GDM1 (cell line): ENCODE data around the gene RFWD3.
"Not testable (repeated sequence)": the region's sequence is repeated elsewhere in the genome, so short reads cannot be mapped to it uniquely, and the experiment has no call there.

ENCODE experiments used
- DNase-seq: peaks from one replicate; lab custom pipeline; 2025; lab: John Stamatoyannopoulos, UW

The RFWD3 gene, protein sequence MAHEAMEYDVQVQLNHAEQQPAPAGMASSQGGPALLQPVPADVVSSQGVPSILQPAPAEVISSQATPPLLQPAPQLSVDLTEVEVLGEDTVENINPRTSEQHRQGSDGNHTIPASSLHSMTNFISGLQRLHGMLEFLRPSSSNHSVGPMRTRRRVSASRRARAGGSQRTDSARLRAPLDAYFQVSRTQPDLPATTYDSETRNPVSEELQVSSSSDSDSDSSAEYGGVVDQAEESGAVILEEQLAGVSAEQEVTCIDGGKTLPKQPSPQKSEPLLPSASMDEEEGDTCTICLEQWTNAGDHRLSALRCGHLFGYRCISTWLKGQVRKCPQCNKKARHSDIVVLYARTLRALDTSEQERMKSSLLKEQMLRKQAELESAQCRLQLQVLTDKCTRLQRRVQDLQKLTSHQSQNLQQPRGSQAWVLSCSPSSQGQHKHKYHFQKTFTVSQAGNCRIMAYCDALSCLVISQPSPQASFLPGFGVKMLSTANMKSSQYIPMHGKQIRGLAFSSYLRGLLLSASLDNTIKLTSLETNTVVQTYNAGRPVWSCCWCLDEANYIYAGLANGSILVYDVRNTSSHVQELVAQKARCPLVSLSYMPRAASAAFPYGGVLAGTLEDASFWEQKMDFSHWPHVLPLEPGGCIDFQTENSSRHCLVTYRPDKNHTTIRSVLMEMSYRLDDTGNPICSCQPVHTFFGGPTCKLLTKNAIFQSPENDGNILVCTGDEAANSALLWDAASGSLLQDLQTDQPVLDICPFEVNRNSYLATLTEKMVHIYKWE

DNA sequence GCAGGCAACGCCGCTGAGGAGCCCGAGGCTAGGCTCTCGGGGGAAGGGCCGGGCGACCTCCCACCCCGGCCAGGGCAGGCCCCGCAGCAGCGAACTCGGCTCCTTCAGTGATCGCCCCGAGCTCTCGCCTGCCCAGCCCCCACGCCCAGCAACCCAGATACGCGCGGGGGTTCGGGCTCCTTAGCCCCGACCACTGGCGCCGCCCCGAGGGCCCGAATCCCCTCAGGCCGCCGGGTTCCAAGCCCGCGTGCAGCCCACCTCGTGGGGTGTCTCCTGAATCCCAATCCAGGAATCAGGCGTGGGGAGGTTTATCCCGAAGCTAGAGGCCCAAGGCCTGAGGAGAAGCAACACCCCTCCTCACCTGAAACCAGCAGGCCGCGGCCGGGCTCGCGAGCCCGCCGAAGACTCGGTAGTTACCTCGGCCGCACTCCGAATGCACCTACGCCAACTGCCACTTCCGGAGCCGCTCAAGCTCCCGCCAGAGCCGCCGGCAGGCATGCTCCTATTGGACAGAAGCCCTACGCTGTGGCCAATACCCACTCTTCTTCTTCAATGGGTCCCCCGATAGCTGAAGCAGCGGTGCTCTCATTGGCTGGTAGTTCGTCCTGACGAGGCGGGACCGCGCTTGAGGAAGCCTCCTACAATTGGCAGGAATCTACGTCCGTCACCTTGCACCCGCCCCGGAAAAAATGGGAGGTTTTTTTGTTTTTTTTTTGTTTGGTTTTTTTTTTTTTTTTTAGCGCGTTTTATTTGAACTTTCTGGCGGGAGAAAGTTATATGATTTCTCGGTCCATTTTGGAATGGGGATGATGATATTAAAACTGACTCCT lies at the start of gene RFWD3:
Gene RFWD3, minus strand, starts transcription at position 453 of the 830 bp plus-strand sequence. CDS start 5,428 bp downstream, outside the sequence.
- peak; percentile 90 for DNase-seq

DNA sequence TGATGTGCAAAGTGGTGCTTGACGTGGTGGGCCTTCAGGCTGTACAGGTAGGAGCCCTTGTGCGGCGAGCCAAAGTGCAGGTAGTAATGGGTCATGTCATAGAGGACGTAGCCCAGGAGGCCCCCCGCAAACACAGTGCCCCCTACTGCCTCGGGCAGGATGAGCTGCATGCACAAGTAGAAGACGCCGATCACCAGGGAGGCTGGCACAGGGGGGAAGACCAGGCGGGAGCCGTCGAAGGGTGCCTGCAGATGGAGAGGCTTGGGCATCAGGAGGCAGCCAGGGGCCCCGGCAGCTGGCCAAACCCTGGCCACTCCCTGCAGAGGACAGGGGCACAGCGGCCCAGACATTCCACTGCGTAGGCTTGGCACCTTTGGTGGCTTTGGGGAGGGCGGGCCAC lies 49.7 kb upstream of the RFWD3 start:
- DNase-seq = no peak

DNA sequence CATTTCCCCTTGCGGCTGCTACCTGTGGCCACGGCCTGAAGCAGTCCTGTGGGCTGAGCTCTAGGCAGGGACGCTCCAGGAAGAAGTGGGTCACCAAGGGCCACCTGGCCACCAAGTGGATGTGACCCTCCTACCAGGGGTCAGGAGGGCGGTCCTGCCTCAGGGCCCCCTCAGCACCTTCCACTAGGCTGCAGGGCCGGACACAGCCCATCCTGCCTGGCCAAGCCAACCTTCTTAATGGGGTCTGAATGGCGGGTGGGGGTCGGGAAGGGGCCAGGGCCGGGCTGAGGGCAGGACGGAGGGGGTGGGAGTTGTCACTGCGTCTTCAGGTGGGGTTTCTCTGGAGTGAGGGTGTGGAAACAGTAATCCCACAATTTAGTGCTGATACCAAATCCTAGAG lies 47.2 kb upstream of the RFWD3 start:
- no peak for DNase-seq

DNA sequence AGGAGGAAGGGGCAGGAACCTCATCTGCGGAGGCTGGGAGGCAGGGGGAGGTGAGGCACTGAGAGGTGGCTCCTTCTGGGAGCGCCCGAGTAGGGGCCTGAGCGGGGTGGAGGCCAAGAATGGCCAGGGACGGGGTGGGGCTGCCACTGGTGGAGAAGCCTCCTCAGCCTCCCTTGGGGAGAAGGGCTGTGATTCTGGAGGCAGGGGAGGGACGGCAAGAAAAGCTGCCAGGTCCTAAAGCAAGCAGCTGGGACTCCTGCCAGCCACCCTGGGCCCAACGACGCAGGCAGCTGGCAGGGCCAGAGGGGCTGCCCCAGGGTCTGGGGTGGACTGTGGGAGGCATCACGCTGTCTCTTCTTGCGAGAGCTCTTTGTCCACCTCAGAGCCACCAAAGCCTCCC lies 46.6 kb upstream of the RFWD3 start:
- DNase-seq = no peak

DNA sequence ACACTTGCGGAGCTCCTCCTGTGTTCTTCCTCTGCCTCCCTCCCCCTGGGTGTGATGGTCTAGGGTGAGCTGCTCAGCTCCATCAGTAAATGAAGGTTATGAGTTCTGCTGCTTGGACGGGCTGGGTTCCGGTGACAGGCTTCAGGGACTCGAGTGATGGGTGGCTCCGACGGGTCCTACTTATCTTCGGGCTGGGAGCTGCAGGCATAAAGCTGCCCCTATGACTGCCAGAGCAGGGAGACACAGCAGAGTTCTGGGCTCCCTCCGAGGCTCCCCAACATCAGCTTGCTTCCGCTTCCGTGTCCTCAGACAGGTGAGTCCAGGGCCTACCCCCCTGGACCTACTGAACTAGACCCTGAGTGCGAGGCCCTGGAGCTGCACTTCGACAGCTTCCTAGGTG lies 45.3 kb upstream of the RFWD3 start:
- DNase-seq = no peak

DNA sequence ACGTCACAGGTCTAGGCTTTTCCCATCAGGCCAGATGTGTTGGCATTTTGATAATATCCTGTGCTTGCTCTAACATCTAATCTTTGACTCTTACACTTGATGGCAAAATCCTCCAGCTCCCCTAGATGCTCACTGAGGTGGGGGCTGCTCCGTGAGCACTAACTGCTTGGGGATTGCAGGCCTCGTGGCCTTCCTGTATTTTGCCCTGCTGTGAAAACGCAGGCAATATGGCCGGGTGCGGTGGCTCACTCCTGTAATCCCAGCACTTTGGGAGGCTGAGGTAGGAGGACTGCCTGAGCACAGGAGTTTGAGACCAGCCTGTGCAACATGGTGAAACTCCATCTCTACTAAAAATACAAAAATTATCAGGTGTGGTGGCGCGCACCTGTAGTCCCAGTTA lies 43.7 kb upstream of the RFWD3 start:
- DNase-seq = no peak

DNA sequence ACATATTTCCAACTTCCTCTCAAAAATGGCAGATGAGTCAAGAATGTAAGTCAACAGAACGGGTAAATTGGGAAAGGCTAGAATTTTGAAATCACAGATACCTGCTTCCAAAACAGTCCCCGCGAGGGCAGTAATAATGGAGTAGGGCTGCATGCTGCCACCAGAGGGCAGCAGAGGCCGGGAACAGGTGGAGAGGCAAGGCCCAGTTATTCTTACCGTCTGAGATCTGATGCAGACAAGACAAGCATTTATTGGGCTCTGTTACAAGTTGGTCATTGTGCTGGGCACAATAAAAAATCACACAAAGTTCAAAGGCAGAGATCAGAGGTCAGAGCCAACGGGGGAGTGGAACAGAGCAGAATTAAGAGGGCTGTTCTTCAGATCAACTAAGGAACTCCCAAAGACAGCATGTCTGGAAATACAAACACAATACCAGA lies 42.8 kb upstream of the RFWD3 start:
- peak; percentile 18 for DNase-seq

DNA sequence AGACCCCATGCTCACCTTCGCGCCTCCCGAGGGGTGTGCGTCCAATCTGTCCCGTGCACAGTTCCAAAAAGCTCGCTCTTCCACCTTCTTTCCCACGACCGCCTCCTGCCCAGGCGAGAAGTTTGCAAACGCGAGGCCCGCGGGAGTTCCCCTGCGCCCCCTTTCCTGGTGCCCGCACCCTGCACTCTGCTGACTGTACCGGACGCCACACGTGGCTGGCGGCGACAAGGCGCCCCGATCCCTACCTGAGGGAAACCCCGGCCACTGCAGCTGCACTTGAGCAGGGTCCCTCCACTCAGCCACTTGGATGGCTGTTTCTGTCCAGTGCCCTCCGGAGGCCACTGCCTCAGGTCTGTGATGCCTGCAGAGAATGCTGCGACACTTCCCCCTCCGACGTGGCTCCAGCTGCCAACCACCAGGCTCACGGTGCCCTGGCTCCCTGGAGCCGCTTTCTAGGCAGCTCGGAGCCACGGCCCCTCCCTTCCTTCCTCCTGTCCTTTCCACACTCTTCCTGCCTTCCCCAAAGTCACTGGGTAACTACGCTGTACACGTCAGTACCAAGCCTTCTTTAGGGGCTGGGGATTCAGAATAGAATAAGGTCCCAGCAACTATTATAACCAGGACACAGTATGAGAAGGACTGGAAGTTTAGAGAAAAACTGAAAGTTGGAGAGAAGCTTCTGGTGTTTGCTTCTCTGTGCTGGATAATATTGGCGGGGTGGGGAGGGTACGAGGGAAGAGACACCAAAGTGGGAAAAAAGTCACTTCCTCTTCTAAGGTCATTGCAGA lies 34.0 kb upstream of the RFWD3 start, which contains the start of gene MLKL:
Gene MLKL, minus strand, starts transcription at position 425 of the 788 bp plus-strand sequence. CDS start 5,105 bp downstream, outside the sequence.
- DNase-seq = peak; percentile 66

DNA sequence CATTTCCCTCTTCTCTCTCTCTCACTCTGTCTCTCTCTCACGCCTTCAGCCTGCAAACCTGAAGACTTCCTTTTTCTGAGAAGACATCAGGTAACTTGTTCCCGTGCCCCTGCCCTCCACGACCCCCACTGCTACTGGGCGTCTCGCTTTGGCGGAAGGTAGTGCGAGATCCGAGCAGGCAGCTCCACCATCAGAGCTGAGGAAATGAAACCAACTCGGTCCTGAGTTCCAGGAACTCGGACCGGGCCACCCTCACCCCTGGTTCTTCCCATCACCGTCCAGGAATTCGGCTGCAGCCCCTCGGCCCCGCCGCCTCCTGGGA lies 33.4 kb upstream of the RFWD3 start:
- no peak for DNase-seq

DNA sequence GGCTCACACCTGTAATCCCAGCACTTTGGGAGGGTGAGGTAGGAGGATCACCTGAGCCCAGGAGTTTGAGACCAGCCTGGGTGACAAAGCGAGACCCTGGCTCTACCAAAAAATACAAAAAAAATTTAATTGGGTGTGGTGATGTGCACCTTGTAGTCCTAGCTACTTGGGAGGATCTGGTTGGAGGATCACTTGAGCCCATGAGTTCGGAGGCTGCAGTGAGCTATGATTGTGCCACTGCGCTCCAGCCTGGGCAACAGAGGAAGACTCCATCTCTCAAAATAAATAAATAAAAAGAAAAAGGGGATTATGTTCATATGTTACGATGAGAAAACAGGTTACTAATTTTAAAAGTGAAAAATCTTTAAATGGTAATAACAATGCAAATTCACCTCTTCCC lies 33.0 kb upstream of the RFWD3 start:
- DNase-seq = no peak

DNA sequence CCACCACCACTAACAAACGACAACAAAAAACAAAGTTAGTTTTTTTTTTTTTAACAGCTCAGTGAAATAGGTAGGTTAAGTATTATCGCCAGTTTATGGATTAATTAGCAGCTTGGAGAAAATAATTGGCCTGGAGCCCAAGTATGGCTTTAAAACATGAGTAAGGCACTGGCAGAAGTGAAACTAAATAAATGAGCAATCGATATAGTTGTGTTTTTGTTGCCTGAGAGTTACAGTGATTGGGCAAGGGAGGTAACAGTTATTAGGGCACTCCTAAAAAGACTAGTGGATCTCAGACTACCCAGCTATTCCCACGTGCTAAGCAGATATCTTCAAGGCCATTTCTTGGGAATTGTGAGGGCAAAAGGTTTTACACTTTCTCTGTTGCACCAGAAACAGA lies 31.5 kb upstream of the RFWD3 start:
- DNase-seq = no peak

DNA sequence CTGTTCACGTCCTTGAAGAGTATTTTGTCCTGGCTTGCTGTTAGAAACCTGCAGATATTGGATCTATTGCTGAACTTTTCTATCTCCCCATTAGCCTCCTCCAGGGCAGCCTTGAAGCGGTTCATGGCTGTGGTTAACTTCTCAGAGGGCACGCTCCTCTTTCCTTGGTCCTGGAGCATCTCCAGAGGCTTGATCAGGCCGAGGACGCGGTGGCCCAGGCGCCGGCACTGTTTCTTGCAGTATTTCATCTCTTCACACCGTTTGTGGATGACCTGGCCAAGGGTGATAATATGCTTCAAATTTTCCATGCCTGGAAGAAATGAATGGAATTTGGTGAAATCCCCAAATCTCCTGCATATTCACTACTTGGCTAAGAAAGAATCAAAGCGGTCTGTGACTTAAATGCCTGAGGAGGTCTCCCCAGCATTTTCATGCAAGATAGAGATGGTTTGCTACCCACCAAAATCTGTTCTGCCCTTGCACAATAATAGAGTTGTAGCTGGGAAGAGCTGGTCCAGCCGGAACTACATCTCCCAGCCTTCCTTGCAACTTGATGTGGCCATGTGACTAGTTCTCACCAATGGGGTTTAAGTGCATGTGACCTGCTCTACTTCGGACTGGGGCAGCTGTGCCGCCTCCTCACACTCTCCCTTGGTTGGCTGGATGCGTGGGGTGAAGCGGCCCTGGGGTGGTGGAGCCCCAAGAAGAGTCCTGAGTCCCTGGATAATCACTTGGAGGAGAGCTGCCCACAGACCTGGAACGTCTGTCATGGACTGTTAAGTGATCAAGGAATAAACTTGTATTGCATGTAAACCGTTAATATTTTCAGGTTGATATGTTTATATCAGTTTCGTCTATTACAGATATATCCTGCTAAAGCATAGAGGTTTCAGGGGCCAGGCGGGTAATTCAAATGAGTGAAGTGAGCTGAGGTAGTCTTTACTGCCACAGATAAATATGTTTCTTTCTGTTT lies 29.1 kb upstream of the RFWD3 start:
- DNase-seq = no peak

DNA sequence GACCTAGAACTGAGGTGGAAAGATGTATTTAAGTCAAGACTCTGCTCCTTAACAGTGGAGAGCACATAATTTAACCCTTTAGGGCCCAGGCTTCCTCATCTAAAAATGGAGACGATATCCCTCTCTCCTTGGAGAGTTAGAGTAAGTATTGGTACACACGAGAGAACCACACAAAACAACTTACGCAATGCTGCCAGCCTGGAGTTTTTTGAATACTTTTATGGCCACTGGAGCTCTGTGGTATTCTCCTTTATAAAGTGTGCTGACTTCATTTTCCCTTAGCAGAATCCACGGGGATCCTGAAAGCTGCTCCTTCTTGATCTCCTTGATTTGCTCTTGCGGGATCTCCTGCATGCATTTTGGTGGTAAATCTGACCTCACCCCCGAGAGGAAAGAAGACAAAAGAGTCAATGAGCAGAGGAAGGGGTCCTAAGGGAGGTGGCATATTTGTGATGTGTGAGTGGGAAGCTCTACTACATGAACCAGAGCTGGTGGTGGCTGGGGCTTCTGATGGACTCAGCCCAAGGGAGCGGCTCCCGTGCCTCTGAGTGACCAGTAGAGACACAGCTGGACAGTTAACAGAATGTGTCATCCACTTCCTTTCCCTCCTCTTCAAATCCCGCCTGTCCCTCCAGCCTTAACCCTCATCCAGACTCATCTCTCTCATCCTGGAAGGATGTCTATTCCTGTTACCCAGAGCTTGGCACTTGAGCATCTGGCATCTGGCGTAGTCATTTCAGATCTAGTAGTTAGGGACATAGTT lies 24.6 kb upstream of the RFWD3 start:
- DNase-seq = no peak

DNA sequence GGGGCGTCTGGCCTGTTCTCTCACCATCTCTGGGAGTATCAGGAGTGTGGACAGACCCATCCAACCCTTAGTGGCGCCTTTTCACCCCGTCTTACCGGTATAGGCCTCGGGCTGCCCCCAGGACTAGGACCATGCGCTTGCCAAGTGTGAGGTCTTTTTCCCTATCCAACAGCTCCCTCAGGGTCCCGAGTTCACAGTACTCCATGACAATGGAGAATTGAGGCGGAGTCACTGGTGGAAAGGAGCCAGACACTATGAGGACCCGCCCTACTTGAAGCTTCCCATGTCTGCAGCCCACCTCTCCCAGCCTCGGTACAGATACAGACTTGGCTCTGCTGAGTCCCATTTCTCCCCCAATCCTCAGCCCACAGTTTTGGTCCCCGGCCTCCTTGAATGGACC lies 15.9 kb upstream of the RFWD3 start:
- no peak for DNase-seq

DNA sequence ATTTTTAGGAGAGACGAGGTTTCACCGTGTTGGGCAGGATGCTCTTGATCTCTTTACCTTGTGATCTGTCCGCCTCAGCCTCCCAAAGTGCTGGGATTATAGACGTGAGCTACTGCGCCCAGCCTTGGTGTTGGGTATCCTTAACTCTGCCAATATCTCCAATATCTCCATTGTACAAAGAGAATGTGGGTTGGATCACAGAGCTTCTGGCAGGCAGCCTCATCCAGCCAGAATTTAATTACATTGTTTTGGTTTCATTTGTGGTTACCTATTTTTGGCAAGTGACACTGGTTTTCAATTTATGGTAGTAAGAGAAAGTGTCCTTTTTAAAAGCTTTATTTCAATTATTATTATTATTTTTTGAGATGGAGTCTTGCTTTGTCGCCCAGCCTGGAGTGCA lies 14.0 kb upstream of the RFWD3 start:
- DNase-seq = no peak

DNA sequence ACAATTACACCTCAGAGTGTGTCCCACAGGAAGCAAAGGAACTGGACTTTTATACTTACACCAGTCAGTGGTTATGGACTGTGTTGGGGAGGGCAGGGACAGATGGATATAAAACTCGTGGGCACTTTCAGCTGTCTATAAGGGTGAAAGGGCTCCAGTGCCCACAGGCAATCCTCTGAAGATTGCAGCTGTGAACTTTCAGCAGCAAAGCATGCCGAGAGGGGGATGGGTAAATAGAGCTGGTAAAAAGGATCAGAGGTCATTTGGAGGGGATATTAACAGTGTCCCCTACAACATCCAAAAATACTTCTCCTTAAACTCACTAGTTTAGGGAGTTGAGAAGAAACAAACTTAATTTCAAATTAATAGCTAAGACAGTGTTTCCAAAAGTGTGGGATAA lies 13.3 kb upstream of the RFWD3 start:
- DNase-seq = no peak

DNA sequence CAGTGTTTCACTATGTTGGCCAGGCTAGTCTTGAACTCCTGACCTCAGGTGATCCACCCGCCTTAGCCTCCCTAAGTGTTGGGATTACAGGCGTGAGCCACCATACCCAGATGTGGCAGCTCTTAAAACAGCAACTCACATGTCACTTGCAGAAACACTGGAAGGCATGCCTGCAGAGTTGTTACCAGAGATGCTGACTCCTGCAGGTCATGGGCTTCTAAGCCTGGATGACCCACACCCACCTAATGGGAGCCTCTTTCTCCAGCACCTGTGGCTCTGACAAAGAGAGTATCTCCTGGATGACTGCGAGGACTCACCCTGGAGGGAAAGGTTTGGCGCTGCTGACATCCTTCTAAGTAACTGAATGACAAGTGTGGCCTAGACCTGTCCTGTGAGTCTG lies 11.2 kb upstream of the RFWD3 start:
- no peak for DNase-seq

DNA sequence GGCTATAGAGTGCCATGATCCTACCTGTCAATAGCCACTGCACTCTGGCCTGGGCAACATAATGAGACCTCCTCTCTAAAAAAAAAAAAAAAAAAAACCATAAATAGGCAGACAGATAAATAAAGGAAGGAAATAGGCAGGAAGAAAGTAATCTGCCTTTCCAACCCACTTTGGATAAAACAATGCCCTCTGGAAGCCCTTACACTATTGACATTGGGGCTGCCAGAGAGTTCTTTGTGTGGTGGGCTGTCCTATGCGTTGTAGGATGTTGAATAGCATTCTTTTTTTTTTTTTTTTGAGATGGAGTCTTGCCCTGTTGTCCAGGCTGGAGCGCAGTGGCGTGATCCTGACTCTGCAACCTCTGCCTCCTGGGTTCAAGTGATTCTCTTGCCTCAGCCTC lies 7.2 kb upstream of the RFWD3 start:
- no peak for DNase-seq

DNA sequence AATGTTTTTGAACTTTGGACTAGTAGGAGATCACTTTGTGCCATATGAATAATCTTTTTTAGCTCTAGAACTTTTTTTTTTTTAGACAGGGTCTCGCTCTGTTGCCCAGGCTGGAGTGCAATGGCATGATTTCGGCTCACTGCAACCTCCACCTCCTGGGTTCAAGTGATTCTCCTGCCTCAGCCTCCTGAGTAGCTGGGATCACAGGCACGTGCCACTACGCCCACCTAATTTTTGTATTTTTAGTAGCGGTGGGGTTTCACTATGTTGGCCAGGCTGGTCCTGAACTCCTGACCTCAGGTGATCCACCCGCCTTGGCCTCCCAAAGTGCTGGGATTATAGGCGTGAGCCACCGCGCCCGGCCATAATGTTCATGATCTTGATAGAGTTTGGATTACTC lies 2.2 kb upstream of the RFWD3 start:
- not testable (repeated sequence) for DNase-seq

DNA sequence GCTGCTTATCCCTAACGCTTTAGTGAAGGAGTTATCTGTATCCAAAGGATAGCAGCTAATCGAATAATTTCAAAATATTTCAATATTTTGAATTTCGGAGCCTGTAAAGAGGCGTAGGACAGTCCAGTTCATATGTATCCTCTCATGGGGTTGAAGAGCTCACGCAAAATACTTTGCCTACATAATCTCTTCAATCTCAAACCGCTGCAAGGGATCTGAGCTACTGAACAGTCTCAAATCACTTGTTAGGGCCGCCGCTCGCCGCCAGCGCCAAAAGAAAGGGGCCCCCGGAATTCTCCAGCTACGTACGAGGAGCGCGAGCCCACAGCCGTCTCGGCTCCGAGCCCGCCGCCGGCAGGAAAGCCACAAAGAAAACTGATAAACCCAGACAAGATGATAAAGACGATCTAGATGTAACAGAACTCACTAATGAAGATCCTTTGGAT lies 601 bp upstream of the RFWD3 start:
- DNase-seq = no peak
